AG04449 (cell line): ENCODE measurements around the gene CARD8.

ENCODE experiments used
- CTCF ChIA-PET: fragments of 350-600 bp; formaldehyde crosslinking; extraction: SDS; loops from one replicate; lab custom pipeline; 2021; ENCODE audit warnings: antibody characterized with exemption; lab: Yijun Ruan, JAX
- POLR2A ChIA-PET: fragments of 400-600, 350-600 bp; formaldehyde crosslinking; extraction: SDS; loops from one replicate; lab custom pipeline; 2020; ENCODE audit warnings: antibody characterized with exemption, inconsistent platforms; lab: Yijun Ruan, JAX
- DNase-seq: peaks from one replicate; pipeline ENCODE4 v3.0.0-alpha.2; 2010; ENCODE audit warnings: low read depth, low spot score
- H3K4me3 ChIP-seq: 2 replicates; pipeline ENCODE4 v1.5.1; 2011; ENCODE audit warnings: low read depth, mild to moderate bottlenecking, control low read depth, low read length
- CTCF ChIP-seq: IDR thresholded peaks from one replicate; pipeline ENCODE4 v1.5.1; 2011; ENCODE audit warnings: mild to moderate bottlenecking, moderate library complexity, low read length, control low read depth, inconsistent platforms; ENCODE audit not compliant: insufficient read depth; ENCODE audit errors: missing control alignments

CARD8 gene

GRCh38 chr19:48190288-48190884 is 65.3 kb downstream of the CARD8 start:
- CTCF ChIA-PET = interaction anchor here (1.1 to 2.1 kb wide), 4 partner anchors 9 to 38 kb away, joined by 3 to 14 read pairs (median 6); no protein-coding TSS in a partner anchor
- no peak overlapping the region for H3K4me3 ChIP-seq
- POLR2A ChIA-PET = interaction anchor here (0.6 kb wide), 1 partner anchor 13 kb away, joined by 3 read pairs; no protein-coding TSS in a partner anchor
- TF ChIP-seq CTCF = no peak
- DNase-seq = no peak

GRCh38 chr19:48186541-48186991 is 69.1 kb downstream of the CARD8 start:
- DNase-seq = no peak
- H3K4me3 ChIP-seq = no peak overlapping the region
- POLR2A ChIA-PET = no interaction called here
- CTCF ChIA-PET = interaction anchor here (1.4 kb wide), 1 partner anchor 223 kb away, joined by 4 read pairs; no protein-coding TSS in a partner anchor
- TF ChIP-seq CTCF = no peak

- no peak for DNase-seq
- H3K4me3 ChIP-seq = no peak overlapping the region
- ChIA-PET CTCF (interaction anchor here (1.3 to 1.4 kb wide), 2 partner anchors 11 to 222 kb away, joined by 3 to 4 read pairs; no protein-coding TSS in a partner anchor), POLR2A (no interaction called here)
- no peak for TF ChIP-seq CTCF
Measured at GRCh38 chr19:48186015-48186414, 69.7 kb downstream of the CARD8 start.

GRCh38 chr19:48183356-48183755 is 72.4 kb downstream of the CARD8 start:
- ChIA-PET POLR2A (no interaction called here), CTCF (interaction anchor here (1.2 kb wide), 1 partner anchor 9 kb away, joined by 3 read pairs; no protein-coding TSS in a partner anchor)
- TF ChIP-seq CTCF = no peak
- no peak overlapping the region for H3K4me3 ChIP-seq
- no peak for DNase-seq

- ChIA-PET CTCF (no interaction called here), POLR2A (no interaction called here)
- H3K4me3 ChIP-seq = no peak overlapping the region
- TF ChIP-seq CTCF = no peak
- no peak for DNase-seq
Measured at GRCh38 chr19:48182434-48182833, 73.3 kb downstream of the CARD8 start.

GRCh38 chr19:48181505-48181904 is 74.2 kb downstream of the CARD8 start:
- ChIA-PET POLR2A (no interaction called here), CTCF (no interaction called here)
- no peak for DNase-seq
- no peak for TF ChIP-seq CTCF
- no peak overlapping the region for H3K4me3 ChIP-seq
